Ramos (cell line): ENCODE results near the gene SKAP2.

Experiments
- in situ Hi-C: fragments of 300-500 bp; cut with MboI; formaldehyde crosslinking; loops from one replicate; pipeline ENCODE4 v1.14.3; 2022; ENCODE audit warnings: low sequenced_read_pairs; ENCODE audit not compliant: unreplicated experiment

Gene SKAP2

GRCh38 chr7:26673858-26674257 lies 190.5 kb downstream of the SKAP2 start:
- in situ Hi-C loops: loop anchor here (10.0 to 25.0 kb wide), 3 partner anchors 481 to 787 kb away; partner anchors contain the start of genes HOXA3 and HOXA7

- in situ Hi-C loops: loop anchor here (10.0 to 25.0 kb wide), 3 partner anchors 482 to 786 kb away; partner anchors contain the start of genes HOXA3 and HOXA7
Observed at GRCh38 chr7:26673271-26673670, 191.1 kb downstream of the SKAP2 start.

GRCh38 chr7:26670841-26671240 lies 193.5 kb downstream of the SKAP2 start:
- in situ Hi-C loops: loop anchor here (10.0 to 25.0 kb wide), 3 partner anchors 484 to 784 kb away; partner anchors contain the start of genes HOXA3 and HOXA7

GRCh38 chr7:26670290-26670689 lies 194.1 kb downstream of the SKAP2 start:
- in situ Hi-C loops: loop anchor here (10.0 to 25.0 kb wide), 3 partner anchors 485 to 783 kb away; partner anchors contain the start of genes HOXA3 and HOXA7

- in situ Hi-C loops: loop anchor here (10.0 to 25.0 kb wide), 4 partner anchors 304 to 782 kb away; no protein-coding TSS in a partner anchor
Observed at GRCh38 chr7:26668821-26669220, 195.6 kb downstream of the SKAP2 start.

- in situ Hi-C loops: loop anchor here (10.0 to 25.0 kb wide), 4 partner anchors 303 to 780 kb away; no protein-coding TSS in a partner anchor
Observed at GRCh38 chr7:26667514-26668133, 196.8 kb downstream of the SKAP2 start.

- in situ Hi-C loops: loop anchor here (10.0 to 25.0 kb wide), 4 partner anchors 300 to 778 kb away; no protein-coding TSS in a partner anchor
Observed at GRCh38 chr7:26664735-26665416, 199.5 kb downstream of the SKAP2 start.

- in situ Hi-C loops: loop anchor here (10.0 to 25.0 kb wide), 4 partner anchors 299 to 777 kb away; no protein-coding TSS in a partner anchor
Observed at GRCh38 chr7:26664274-26664673, 200.1 kb downstream of the SKAP2 start.

GRCh38 chr7:26663874-26664273 lies 200.5 kb downstream of the SKAP2 start:
- in situ Hi-C loops: loop anchor here (10.0 to 25.0 kb wide), 4 partner anchors 299 to 777 kb away; no protein-coding TSS in a partner anchor

- in situ Hi-C loops: loop anchor here (10.0 to 25.0 kb wide), 4 partner anchors 298 to 775 kb away; no protein-coding TSS in a partner anchor
Observed at GRCh38 chr7:26662646-26663045, 201.7 kb downstream of the SKAP2 start.

- in situ Hi-C loops: loop anchor here (25.0 kb wide), 2 partner anchors 572 to 772 kb away; no protein-coding TSS in a partner anchor
Observed at GRCh38 chr7:26659121-26659520, 205.3 kb downstream of the SKAP2 start.

- in situ Hi-C loops: loop anchor here (25.0 kb wide), 2 partner anchors 571 to 771 kb away; no protein-coding TSS in a partner anchor
Observed at GRCh38 chr7:26658389-26659084, 205.9 kb downstream of the SKAP2 start.

GRCh38 chr7:26657686-26658388 lies 206.6 kb downstream of the SKAP2 start:
- in situ Hi-C loops: loop anchor here (25.0 kb wide), 2 partner anchors 571 to 771 kb away; no protein-coding TSS in a partner anchor

GRCh38 chr7:26657206-26657641 lies 207.2 kb downstream of the SKAP2 start:
- in situ Hi-C loops: loop anchor here (25.0 kb wide), 2 partner anchors 570 to 770 kb away; no protein-coding TSS in a partner anchor

GRCh38 chr7:26656735-26657134 lies 207.7 kb downstream of the SKAP2 start:
- in situ Hi-C loops: loop anchor here (25.0 kb wide), 2 partner anchors 569 to 769 kb away; no protein-coding TSS in a partner anchor

- in situ Hi-C loops: loop anchor here (25.0 kb wide), 2 partner anchors 568 to 768 kb away; no protein-coding TSS in a partner anchor
Observed at GRCh38 chr7:26655781-26656180, 208.6 kb downstream of the SKAP2 start.

- in situ Hi-C loops: loop anchor here (25.0 kb wide), 2 partner anchors 566 to 766 kb away; no protein-coding TSS in a partner anchor
Observed at GRCh38 chr7:26653430-26654399, 210.7 kb downstream of the SKAP2 start.
